Smooth muscle cell (in vitro differentiated cells): Measurements from ENCODE around the gene TRPT1. TPM values are rescaled to one million over a fixed set of nuclear protein-coding genes. Genes with fewer than 3 reads are reported as not detected.

ENCODE experiments used
- DNase-seq: peaks from one replicate; lab custom pipeline; 2025; ENCODE audit not compliant: unreplicated experiment; lab: John Stamatoyannopoulos, UW
- H2AFZ ChIP-seq: fragments of 200-600 bp; sonication (generic); 2 replicates; pipeline ENCODE4 v1.6.0; 2016; ENCODE audit warnings: antibody characterized with exemption, low read depth, mild to moderate bottlenecking
- H3F3A ChIP-seq: fragments of 200-600 bp; sonication (generic); 2 replicates; pipeline ENCODE4 v1.6.0; 2017; ENCODE audit warnings: antibody characterized with exemption, low read depth
- H3K27ac ChIP-seq: fragments of 200-600 bp; sonication (generic); 2 replicates; pipeline ENCODE4 v1.5.1; 2016; ENCODE audit warnings: low read depth, mild to moderate bottlenecking
- H3K27me3 ChIP-seq: fragments of 200-600 bp; sonication (generic); 2 replicates; pipeline ENCODE4 v1.6.1; 2016; ENCODE audit warnings: low read depth, mild to moderate bottlenecking
- H3K36me3 ChIP-seq: fragments of 200-600 bp; sonication (generic); 2 replicates; pipeline ENCODE4 v1.5.1; 2016; ENCODE audit warnings: low read depth
- H3K4me1 ChIP-seq: fragments of 200-600 bp; sonication (generic); 2 replicates; pipeline ENCODE4 v1.5.1; 2016; ENCODE audit warnings: low read depth
- H3K4me2 ChIP-seq: fragments of 200-600 bp; sonication (generic); 2 replicates; pipeline ENCODE4 v1.6.0; 2016; ENCODE audit warnings: mild to moderate bottlenecking
- H3K4me3 ChIP-seq: fragments of 200-600 bp; sonication (generic); 2 replicates; pipeline ENCODE4 v1.5.1; 2016; ENCODE audit warnings: mild to moderate bottlenecking
- H3K79me2 ChIP-seq: fragments of 200-600 bp; sonication (generic); 2 replicates; pipeline ENCODE4 v1.6.0; 2016; ENCODE audit warnings: low read depth, mild to moderate bottlenecking
- H3K9ac ChIP-seq: fragments of 200-600 bp; sonication (generic); 2 replicates; pipeline ENCODE4 v1.6.0; 2016; ENCODE audit warnings: low read depth
- H3K9me3 ChIP-seq: fragments of 200-600 bp; sonication (generic); replicated peaks from 2 replicates; pipeline ENCODE4 v1.5.1; 2016; ENCODE audit warnings: low read depth
- H4K20me1 ChIP-seq: fragments of 200-600 bp; sonication (generic); 2 replicates; pipeline ENCODE4 v1.6.0; 2016; ENCODE audit warnings: low read depth
- WGBS: methylation state at CpG from one replicate; pipeline ENCODE4 v1.1.7; 2016; ENCODE audit warnings: low lambda C conversion rate; 5-methylcytosine and 5-hydroxymethylcytosine counted together
- polyA plus RNA-seq: library from polyadenylated mRNA; unstranded; fragments of >200 nt; fragmentation: Nextera tagmentation; extraction: Ambion mirVana; gene quantifications from 2 replicates; pipeline ENCODE4 v1.2.1, GENCODE V29; 2016
- total RNA-seq: library from RNA; depleted of rRNA; stranded (reverse); fragments of >200 nt; gene quantifications from 2 replicates; pipeline ENCODE4 v1.2.3, GENCODE V29; 2014
- TF ChIP-seq, protein P1 (sequence below): fragments of 200-600 bp; sonication (generic); IDR thresholded peaks from 2 replicates; pipeline ENCODE4 v1.5.1; 2017; ENCODE audit warnings: borderline replicate concordance, mild to moderate bottlenecking, antibody characterized with exemption; ENCODE audit not compliant: insufficient read depth, poor library complexity, severe bottlenecking

TRPT1 gene
- total and polyA plus RNA-seq, 2 experiments from 2014 or later = 52.6 to 65.6 TPM

DNA sequence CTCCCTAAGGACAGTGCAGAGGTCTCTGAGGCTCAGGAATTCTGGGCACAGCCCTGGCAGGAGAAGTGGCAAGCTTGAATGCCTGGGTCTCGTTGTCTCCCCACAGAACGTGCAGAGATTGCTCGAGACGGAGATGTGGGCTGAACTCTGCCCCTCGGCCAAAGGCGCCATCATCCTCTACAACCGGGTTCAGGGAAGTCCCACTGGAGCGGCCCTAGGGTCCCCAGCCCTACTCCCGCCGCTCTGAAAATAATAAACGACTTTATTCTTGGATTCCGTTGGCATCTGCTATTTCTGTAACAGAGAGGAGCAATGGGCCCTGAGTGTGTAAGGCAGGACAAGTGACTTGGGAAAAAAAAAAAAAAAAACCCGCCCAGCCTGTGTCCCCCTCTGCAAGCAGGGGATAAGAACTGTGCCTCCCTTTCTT lies 3.8 kb upstream of the TRPT1 start:
- 68% methylated on average over 13 of the region's 13 CpGs for WGBS
- no peaks in the 10 kb centered on the region for H3K9me3 ChIP-seq
- H4K20me1 ChIP-seq = no peaks in the 10 kb centered on the region
- H3K9ac ChIP-seq = no peak overlapping the region
- no peaks in the 10 kb centered on the region for H3F3A ChIP-seq
- peaks cover 19% of the 10 kb centered on the region for H3K4me1 ChIP-seq
- no peaks in the 10 kb centered on the region for H3K27me3 ChIP-seq
- TF ChIP-seq, protein P1, sequence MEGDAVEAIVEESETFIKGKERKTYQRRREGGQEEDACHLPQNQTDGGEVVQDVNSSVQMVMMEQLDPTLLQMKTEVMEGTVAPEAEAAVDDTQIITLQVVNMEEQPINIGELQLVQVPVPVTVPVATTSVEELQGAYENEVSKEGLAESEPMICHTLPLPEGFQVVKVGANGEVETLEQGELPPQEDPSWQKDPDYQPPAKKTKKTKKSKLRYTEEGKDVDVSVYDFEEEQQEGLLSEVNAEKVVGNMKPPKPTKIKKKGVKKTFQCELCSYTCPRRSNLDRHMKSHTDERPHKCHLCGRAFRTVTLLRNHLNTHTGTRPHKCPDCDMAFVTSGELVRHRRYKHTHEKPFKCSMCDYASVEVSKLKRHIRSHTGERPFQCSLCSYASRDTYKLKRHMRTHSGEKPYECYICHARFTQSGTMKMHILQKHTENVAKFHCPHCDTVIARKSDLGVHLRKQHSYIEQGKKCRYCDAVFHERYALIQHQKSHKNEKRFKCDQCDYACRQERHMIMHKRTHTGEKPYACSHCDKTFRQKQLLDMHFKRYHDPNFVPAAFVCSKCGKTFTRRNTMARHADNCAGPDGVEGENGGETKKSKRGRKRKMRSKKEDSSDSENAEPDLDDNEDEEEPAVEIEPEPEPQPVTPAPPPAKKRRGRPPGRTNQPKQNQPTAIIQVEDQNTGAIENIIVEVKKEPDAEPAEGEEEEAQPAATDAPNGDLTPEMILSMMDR = no peak
- no peak overlapping the region for H2AFZ ChIP-seq
- peak overlapping the region; percentile 97 for H3K4me2 ChIP-seq
- DNase-seq = no peak
- H3K36me3 ChIP-seq = no peaks in the 10 kb centered on the region
- peak overlapping the region; percentile 44 for H3K27ac ChIP-seq
- peak overlapping the region; percentile 79 for H3K4me3 ChIP-seq
- peaks cover 22% of the 10 kb centered on the region for H3K79me2 ChIP-seq

DNA sequence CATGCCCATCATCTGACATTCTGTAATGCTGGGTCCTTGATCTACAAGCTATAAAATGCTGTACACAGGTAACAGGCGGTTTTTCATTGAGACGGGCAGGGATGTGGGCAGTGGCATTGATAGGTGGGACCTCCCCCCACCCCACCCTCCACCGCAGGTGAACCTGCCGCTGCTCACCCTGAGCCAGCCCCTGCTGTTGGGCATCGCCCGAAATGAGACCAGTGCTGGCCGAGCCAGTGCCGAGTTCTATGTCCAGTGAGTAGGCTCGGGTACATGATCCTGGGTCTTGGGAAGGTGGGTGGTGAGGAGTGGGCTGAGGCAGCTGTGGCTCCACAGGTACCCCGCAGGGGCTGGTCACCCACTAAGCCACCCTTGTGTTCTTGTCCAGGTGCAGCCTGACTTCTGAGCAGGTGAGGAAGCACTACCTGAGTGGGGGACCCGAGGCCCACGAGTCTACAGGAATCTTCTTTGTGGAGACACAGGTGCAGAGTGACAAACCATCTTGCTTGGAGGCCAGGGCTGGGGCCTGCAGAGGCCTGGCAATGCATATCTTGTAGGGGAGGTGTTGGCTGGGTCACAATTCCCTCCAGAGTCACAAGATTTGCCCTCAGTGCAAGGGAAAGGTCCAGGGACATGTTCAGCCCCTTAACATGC lies 3.2 kb upstream of the TRPT1 start:
- H3K4me2 ChIP-seq = peak overlapping the region; percentile 97
- H3K9me3 ChIP-seq = no peaks in the 10 kb centered on the region
- H2AFZ ChIP-seq = no peak overlapping the region
- H3K4me3 ChIP-seq = no peak overlapping the region
- no peak overlapping the region for H3K9ac ChIP-seq
- H3K27me3 ChIP-seq = no peaks in the 10 kb centered on the region
- DNase-seq = no peak
- 96% methylated on average over 12 of the region's 12 CpGs for WGBS
- H3K4me1 ChIP-seq = peaks cover 19% of the 10 kb centered on the region
- H3K79me2 ChIP-seq = peaks cover 22% of the 10 kb centered on the region
- no peaks in the 10 kb centered on the region for H3K36me3 ChIP-seq
- no peak overlapping the region for H3K27ac ChIP-seq
- no peaks in the 10 kb centered on the region for H4K20me1 ChIP-seq
- H3F3A ChIP-seq = no peaks in the 10 kb centered on the region
- TF ChIP-seq, protein P1 = no peak

DNA sequence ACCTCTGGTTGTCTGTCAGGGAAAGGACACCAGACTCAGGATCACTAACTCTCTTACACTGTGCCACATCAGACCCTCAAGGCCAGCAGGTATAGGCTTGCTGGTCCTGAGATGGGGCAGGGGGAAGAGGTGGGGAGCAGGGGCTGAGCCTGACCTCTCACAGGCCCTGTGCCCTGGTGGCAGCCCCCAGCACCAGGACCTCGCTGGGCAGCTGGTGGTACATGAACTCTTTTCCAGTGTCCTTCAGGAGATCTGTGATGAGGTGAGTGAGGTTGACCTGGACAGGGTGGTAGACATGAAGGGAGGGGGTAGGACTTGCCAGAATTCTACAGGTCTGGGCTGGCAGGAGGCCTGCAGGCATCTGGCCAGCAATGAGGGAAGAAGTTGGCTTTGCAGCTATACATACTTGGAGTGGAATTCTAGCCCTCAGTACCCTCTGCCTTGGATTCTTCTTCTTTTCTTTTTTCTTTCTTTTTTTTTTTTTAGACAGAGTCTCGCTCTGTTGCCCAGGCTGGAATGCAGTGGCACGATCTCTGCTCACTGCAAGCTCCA lies 1.5 kb upstream of the TRPT1 start:
- Histone ChIP-seq H3K4me3 (peak overlapping the region; percentile 63), H3K79me2 (peaks cover 22% of the 10 kb centered on the region), H3K4me1 (peaks cover 19% of the 10 kb centered on the region), H3K9ac (no peak overlapping the region), H3K27me3 (no peaks in the 10 kb centered on the region), H3K9me3 (no peaks in the 10 kb centered on the region), H2AFZ (no peak overlapping the region), H3F3A (no peaks in the 10 kb centered on the region), H3K27ac (no peak overlapping the region), H3K36me3 (no peaks in the 10 kb centered on the region), H3K4me2 (peak overlapping the region; percentile 97), H4K20me1 (no peaks in the 10 kb centered on the region)
- TF ChIP-seq, protein P1 = no peak
- no peak for DNase-seq
- 80% methylated on average over 2 of the region's 3 CpGs for WGBS
